H1 (cell line): Measurements from ENCODE around the gene SPOCK1. TPM values are rescaled to one million over a fixed set of nuclear protein-coding genes. Genes with fewer than 3 reads are reported as not detected.

Experiments
- CTCF ChIA-PET: fragments of 300-600 bp; sonication (Branson Sonifier 250); formaldehyde crosslinking; loops from one replicate; lab custom pipeline; 2021; ENCODE audit not compliant: partially characterized antibody; lab: Charles Lee
- POLR2A ChIA-PET: fragments of 300-600 bp; sonication (Branson Sonifier 250); formaldehyde crosslinking; loops from one replicate; lab custom pipeline; 2021; ENCODE audit warnings: inconsistent platforms; ENCODE audit not compliant: partially characterized antibody; lab: Charles Lee
- DNase-seq, 2 experiments: peaks; one replicate each; pipeline versions ENCODE4 v3.0.0 to v3.0.0-alpha.2; 2010 to 2022; ENCODE audit warnings: low spot score in 2 of 2, low read depth in 1 of 2, mixed read lengths in 1 of 2
- FAIRE-seq: peaks from 2 replicates; lab custom pipeline; 2011; peaks lifted over from hg19 to GRCh38; lab: Jason Lieb, UNC
- H2AFZ ChIP-seq: 2 replicates; pipeline ENCODE4 v1.8.1; 2012; ENCODE audit warnings: low read length, inconsistent platforms
- H2AK5ac ChIP-seq: 2 replicates; pipeline ENCODE4 v1.6.1; 2013; ENCODE audit warnings: low read depth, low read length
- H2BK120ac ChIP-seq: replicated peaks from 2 replicates; pipeline ENCODE3; 2013; ENCODE audit warnings: low read depth, low read length, inconsistent platforms
- H2BK12ac ChIP-seq: 2 replicates; pipeline ENCODE4 v1.6.1; 2013; ENCODE audit warnings: low read depth, low read length
- H2BK15ac ChIP-seq: 2 replicates; pipeline ENCODE4 v1.6.1; 2013; ENCODE audit warnings: low read length
- H2BK20ac ChIP-seq: 2 replicates; pipeline ENCODE4 v1.6.1; 2013; ENCODE audit warnings: low read length
- H2BK5ac ChIP-seq: 2 replicates; pipeline ENCODE4 v1.6.1; 2013; ENCODE audit warnings: low read depth, low read length
- H3K14ac ChIP-seq: 2 replicates; pipeline ENCODE4 v1.6.1; 2013; ENCODE audit warnings: inconsistent platforms; ENCODE audit not compliant: insufficient read length
- H3K18ac ChIP-seq: 2 replicates; pipeline ENCODE4 v1.6.1; 2013; ENCODE audit warnings: low read length; ENCODE audit errors: extremely low read depth
- H3K23ac ChIP-seq: 2 replicates; pipeline ENCODE4 v1.6.1; 2013; ENCODE audit warnings: inconsistent platforms; ENCODE audit not compliant: insufficient read length
- H3K23me2 ChIP-seq: 2 replicates; pipeline ENCODE4 v1.6.1; 2013; ENCODE audit warnings: low read depth, low read length
- H3K27ac ChIP-seq: 2 replicates; pipeline ENCODE4 v1.6.1; 2011; ENCODE audit warnings: low read depth, low read length, inconsistent platforms
- H3K27me3 ChIP-seq, 4 experiments: replicated peaks in 1 of 4; 1 replicate in 1 of 4; 2 replicates in 3 of 4; pipeline versions ENCODE4 v1.6.1 to v1.8.1; 2011 to 2013; ENCODE audit warnings: low read length in 3 of 4, mild to moderate bottlenecking in 3 of 4, inconsistent platforms in 2 of 4, mixed read lengths in 2 of 4, moderate library complexity in 1 of 4; ENCODE audit not compliant: control insufficient read depth in 3 of 4, insufficient read depth in 3 of 4; ENCODE audit errors: extremely low read depth in 1 of 4
- H3K36me3 ChIP-seq, 4 experiments: 2 replicates each; pipeline versions ENCODE4 v1.6.1 to v1.8.1; 2011 to 2013; ENCODE audit warnings: mild to moderate bottlenecking in 4 of 4, low read length in 3 of 4, moderate library complexity in 2 of 4, control low read depth in 1 of 4, inconsistent platforms in 1 of 4; ENCODE audit not compliant: insufficient read depth in 4 of 4, control insufficient read depth in 2 of 4
- H3K4ac ChIP-seq: replicated peaks from 2 replicates; pipeline ENCODE3; 2013; ENCODE audit warnings: low read length, low read depth, mixed read lengths, inconsistent platforms; ENCODE audit not compliant: insufficient read length
- H3K4me1 ChIP-seq, 4 experiments: replicated peaks in 1 of 4; 1 replicate in 1 of 4; 2 replicates in 3 of 4; pipeline versions ENCODE4 v1.6.1 to v1.8.1; 2011 to 2013; ENCODE audit warnings: low read length in 3 of 4, inconsistent platforms in 2 of 4, mixed read lengths in 1 of 4; ENCODE audit not compliant: insufficient read depth in 4 of 4, control insufficient read depth in 3 of 4
- H3K4me2 ChIP-seq, 2 experiments: 2 replicates each; pipeline versions ENCODE4 v1.6.1 to v1.8.1; 2011 to 2013; ENCODE audit warnings: low read depth in 2 of 2, low read length in 2 of 2, control low read depth in 1 of 2, inconsistent platforms in 1 of 2, mild to moderate bottlenecking in 1 of 2; ENCODE audit not compliant: insufficient read depth in 1 of 2
- H3K4me3 ChIP-seq, 4 experiments: fragments of 200-600, 300-600 bp in 1 of 4; sonication (generic), shearing (Covaris generic), sonication (Bioruptor Twin) in 1 of 4; 2 replicates each; pipeline versions ENCODE4 v1.5.1 to v1.8.1; 2011 to 2016; ENCODE audit warnings: low read length in 4 of 4, low read depth in 3 of 4, control low read depth in 2 of 4, inconsistent platforms in 2 of 4, mild to moderate bottlenecking in 2 of 4, mixed read lengths in 1 of 4, moderate library complexity in 1 of 4; ENCODE audit not compliant: insufficient read depth in 2 of 4; ENCODE audit errors: extremely low read depth in 1 of 4
- H3K56ac ChIP-seq: replicated peaks from 2 replicates; pipeline ENCODE3; 2013; ENCODE audit warnings: low read depth, mild to moderate bottlenecking, mixed read lengths, low read length, inconsistent platforms; ENCODE audit not compliant: insufficient read length
- H3K79me1 ChIP-seq: 2 replicates; pipeline ENCODE4 v1.6.1; 2013; ENCODE audit warnings: low read depth, low read length, control low read depth
- H3K79me2 ChIP-seq, 2 experiments: 2 replicates each; pipeline versions ENCODE4 v1.6.1 to v1.8.1; 2012 to 2013; ENCODE audit warnings: low read length in 2 of 2, mild to moderate bottlenecking in 2 of 2, inconsistent platforms in 1 of 2; ENCODE audit not compliant: insufficient read depth in 2 of 2, control insufficient read depth in 1 of 2
- H3K9ac ChIP-seq, 4 experiments: replicated peaks in 1 of 4; 1 replicate in 1 of 4; 2 replicates in 3 of 4; pipeline versions ENCODE4 v1.6.1 to v1.8.1; 2011 to 2013; ENCODE audit warnings: low read depth in 3 of 4, low read length in 3 of 4, control low read depth in 2 of 4, mild to moderate bottlenecking in 2 of 4, moderate library complexity in 2 of 4, inconsistent platforms in 1 of 4; ENCODE audit errors: extremely low read depth in 1 of 4
- H3K9me3 ChIP-seq, 2 experiments: 2 replicates each; pipeline versions ENCODE4 v1.6.1 to v1.8.1; 2012 to 2013; ENCODE audit warnings: mild to moderate bottlenecking in 2 of 2, moderate library complexity in 2 of 2, control low read depth in 1 of 2, inconsistent platforms in 1 of 2, low read depth in 1 of 2, low read length in 1 of 2, mixed read lengths in 1 of 2; ENCODE audit not compliant: insufficient read depth in 2 of 2
- H4K20me1 ChIP-seq, 2 experiments: replicated peaks in 1 of 2; 2 replicates each; pipeline versions ENCODE3 to v1.8.1; 2011 to 2013; ENCODE audit warnings: inconsistent platforms in 2 of 2, low read length in 2 of 2, mild to moderate bottlenecking in 1 of 2; ENCODE audit not compliant: insufficient read depth in 2 of 2, control insufficient read depth in 1 of 2
- H4K5ac ChIP-seq: 2 replicates; pipeline ENCODE4 v1.6.1; 2013; ENCODE audit warnings: low read length, low read depth, mixed read lengths, inconsistent platforms; ENCODE audit not compliant: insufficient read length
- H4K8ac ChIP-seq: 2 replicates; pipeline ENCODE4 v1.8.0; 2013; ENCODE audit warnings: mild to moderate bottlenecking, moderate library complexity, low read length, inconsistent platforms; ENCODE audit not compliant: insufficient read depth; ENCODE audit errors: extremely low read depth
- H4K91ac ChIP-seq: replicated peaks from 2 replicates; pipeline ENCODE3; 2013; ENCODE audit warnings: low read length, mixed read lengths, inconsistent platforms; ENCODE audit not compliant: insufficient read length
- CREB1 ChIP-seq: IDR thresholded peaks from 2 replicates; pipeline ENCODE4 v1.6.1; 2012; ENCODE audit warnings: inconsistent platforms
- CTBP2 ChIP-seq: IDR thresholded peaks from 2 replicates; pipeline ENCODE4 v1.7.0; 2011; ENCODE audit warnings: borderline replicate concordance, mild to moderate bottlenecking, moderate library complexity, mixed read lengths, low read length; ENCODE audit not compliant: insufficient read depth, insufficient read length
- JUND ChIP-seq: IDR thresholded peaks from 2 replicates; pipeline ENCODE4 v1.6.1; 2011; ENCODE audit warnings: mild to moderate bottlenecking, improper control_type of control experiment, low read length
- KDM4A ChIP-seq: IDR thresholded peaks from one replicate; pipeline ENCODE4 v1.7.1; 2012; ENCODE audit warnings: low read depth, mild to moderate bottlenecking, moderate library complexity, low read length, inconsistent platforms; ENCODE audit not compliant: severe bottlenecking
- RBBP5 ChIP-seq: IDR thresholded peaks from 2 replicates; pipeline ENCODE4 v1.7.1; 2012; ENCODE audit warnings: low read depth, mild to moderate bottlenecking, inconsistent platforms, low read length, moderate library complexity, borderline replicate concordance
- RNF2 ChIP-seq: fragments of 200-900, 300-1000 bp; sonication (generic); IDR thresholded peaks from 2 replicates; pipeline ENCODE4 v1.7.1; 2016; ENCODE audit warnings: borderline replicate concordance, low read depth, mild to moderate bottlenecking, antibody characterized with exemption, low read length; ENCODE audit not compliant: poor library complexity, severe bottlenecking; ENCODE audit errors: missing control alignments
- RXRA ChIP-seq: IDR thresholded peaks from 2 replicates; pipeline ENCODE4 v1.6.1; 2011; ENCODE audit warnings: low read depth, mild to moderate bottlenecking, low read length, moderate library complexity; ENCODE audit not compliant: insufficient read depth
- SP1 ChIP-seq: IDR thresholded peaks from 2 replicates; pipeline ENCODE4 v1.6.1; 2011; ENCODE audit warnings: low read depth, low read length
- SP4 ChIP-seq: IDR thresholded peaks from 2 replicates; pipeline ENCODE4 v1.6.1; 2012; ENCODE audit warnings: low read length, inconsistent platforms
- SUZ12 ChIP-seq: fragments of 200-600 bp; sonication (generic); IDR thresholded peaks from 2 replicates; pipeline ENCODE4 v1.6.1; 2012; ENCODE audit warnings: mild to moderate bottlenecking, inconsistent platforms, low read length, moderate library complexity, mixed read lengths
- YY1 ChIP-seq: IDR thresholded peaks from 2 replicates; pipeline ENCODE4 v1.6.1; 2011; ENCODE audit warnings: low read depth, mild to moderate bottlenecking, low read length
- WGBS, 2 experiments: shearing (Covaris generic) in 1 of 2; methylation state at CpG; one replicate each; pipeline versions ENCODE4 v1.1.6 to v1.1.7; 2013 to 2015; ENCODE audit warnings: low lambda C conversion rate in 2 of 2, mixed read lengths in 2 of 2, inconsistent platforms in 1 of 2, low coverage in 1 of 2, missing lambda C conversion rate in 1 of 2; ENCODE audit not compliant: insufficient replicate concordance in 2 of 2, insufficient coverage in 1 of 2, insufficient read length in 1 of 2; ENCODE audit errors: extremely low coverage in 1 of 2, missing lambda C conversion rate in 1 of 2; 5-methylcytosine and 5-hydroxymethylcytosine counted together
- polyA plus RNA-seq, 7 experiments: library from polyadenylated mRNA; depleted of rRNA in 3 of 7; stranded (reverse) in 5 of 7; unstranded in 2 of 7; fragments of >200 nt in 5 of 7; fragments of 200-250 nt in 2 of 7; gene quantifications; 1 replicate in 5 of 7; 2 replicates in 1 of 7; 4 replicates in 1 of 7; pipeline versions ENCODE4 v1.2.1 to v1.2.3, GENCODE V29; 2011 to 2013; ENCODE audit warnings: missing spikeins in 2 of 7, mixed read lengths in 2 of 7
- total RNA-seq: library from RNA; stranded (reverse); fragmentation: NEBNext Ultra II Directional; extraction: Animal tissue kit (Norgen Biotek cat#: 25700); gene quantifications from 2 replicates; pipeline ENCODE4 v1.2.1, GENCODE V29; 2021
- TF ChIP-seq, protein P1 (sequence below): IDR thresholded peaks from 2 replicates; pipeline ENCODE4 v1.6.1; 2011; ENCODE audit warnings: low read depth, mild to moderate bottlenecking, low read length; ENCODE audit not compliant: insufficient read depth
- TF ChIP-seq, protein P2 (sequence below): IDR thresholded peaks from 2 replicates; pipeline ENCODE4 v1.6.1; 2012; ENCODE audit warnings: inconsistent platforms

The SPOCK1 gene
- total and polyA plus RNA-seq, 2 of the 8 experiments (the other 6 are each of a cell fraction or from before 2014, with no cell fraction given), result 6.9 to 18.1 TPM

DNA sequence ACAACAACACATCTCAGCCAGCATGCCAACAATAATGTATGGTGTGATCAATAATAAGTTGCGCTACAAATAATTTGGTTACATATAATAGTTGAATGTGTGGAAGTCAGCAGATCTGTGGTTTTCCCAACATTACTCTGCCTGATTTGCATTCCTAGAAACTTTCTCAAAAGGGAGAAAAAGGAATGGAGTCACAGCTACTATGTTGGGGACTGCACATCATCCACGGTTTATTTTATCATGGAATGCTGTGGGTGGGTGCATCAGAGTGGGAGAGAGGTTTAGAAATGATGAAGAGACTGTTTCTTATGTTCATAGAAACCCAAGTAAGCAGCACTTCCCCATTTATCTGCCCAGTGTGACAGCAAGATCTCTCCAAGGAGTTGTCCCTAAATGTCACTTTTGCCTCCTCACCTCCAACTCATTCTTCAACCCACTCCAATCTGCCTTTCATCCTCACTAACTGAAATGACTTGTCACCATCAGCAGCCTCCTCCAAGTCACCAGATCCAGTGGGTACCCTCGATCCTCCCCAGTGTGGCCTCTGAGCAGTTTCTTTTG lies 2.8 kb upstream of the SPOCK1 start:
- no peak overlapping the region for H4K8ac ChIP-seq
- no peak overlapping the region for H3K4ac ChIP-seq
- H3K4me3 ChIP-seq, result no peak overlapping the region
- no peak overlapping the region for H2BK15ac ChIP-seq
- H2BK20ac ChIP-seq, result no peak overlapping the region
- no peak overlapping the region for H4K91ac ChIP-seq
- no peaks in the 10 kb centered on the region for H3K36me3 ChIP-seq
- H2BK120ac ChIP-seq, result no peak overlapping the region
- H4K20me1 ChIP-seq, result peaks cover 0 to 2% of the 10 kb centered on the region in 2 experiments
- no peak overlapping the region for H3K18ac ChIP-seq
- no peak overlapping the region for H4K5ac ChIP-seq
- no peak overlapping the region for H2AK5ac ChIP-seq
- no peak overlapping the region for H2BK12ac ChIP-seq
- H3K23ac ChIP-seq, result no peak overlapping the region
- POLR2A ChIA-PET, result no interaction called here
- peaks cover 11 to 21% (median 17%) of the 10 kb centered on the region in 4 experiments for H3K27me3 ChIP-seq
- FAIRE-seq, result no peak
- H3K9me3 ChIP-seq, result no peaks in the 10 kb centered on the region
- no peak overlapping the region for H3K56ac ChIP-seq
- 87% methylated on average over 3 of the region's 3 CpGs; no CpG with 5 or more reads in 1 of the 2 experiments for WGBS, 2 experiments
- peaks cover 5% of the 10 kb centered on the region; the same call in 1 of the 2 replicates for H3K23me2 ChIP-seq
- no peak overlapping the region for H2BK5ac ChIP-seq
- no peak overlapping the region for H3K14ac ChIP-seq
- no peaks in the 10 kb centered on the region; a peak in 1 of 7 replicates for H3K4me1 ChIP-seq
- DNase-seq, result no peak
- no peaks in the 10 kb centered on the region for H3K79me2 ChIP-seq
- H3K27ac ChIP-seq, result no peak overlapping the region
- CTCF ChIA-PET, result interaction anchor here (1.3 kb wide), 1 partner anchor 181 kb away, joined by 5 read pairs; no protein-coding TSS in a partner anchor
- H3K79me1 ChIP-seq, result no peaks in the 10 kb centered on the region
- H2AFZ ChIP-seq, result no peak overlapping the region
- no peak overlapping the region for H3K9ac ChIP-seq
- no peak overlapping the region for H3K4me2 ChIP-seq
- TF ChIP-seq, protein P1, sequence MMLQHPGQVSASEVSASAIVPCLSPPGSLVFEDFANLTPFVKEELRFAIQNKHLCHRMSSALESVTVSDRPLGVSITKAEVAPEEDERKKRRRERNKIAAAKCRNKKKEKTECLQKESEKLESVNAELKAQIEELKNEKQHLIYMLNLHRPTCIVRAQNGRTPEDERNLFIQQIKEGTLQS, result no peak
- TF ChIP-seq RXRA (no peak), RBBP5 (no peak), SP1 (no peak), JUND (no peak), RNF2 (no peak), CREB1 (no peak), KDM4A (no peak), SP4 (no peak), SUZ12 (no peak), YY1 (no peak), CTBP2 (no peak)
- TF ChIP-seq, protein P2, sequence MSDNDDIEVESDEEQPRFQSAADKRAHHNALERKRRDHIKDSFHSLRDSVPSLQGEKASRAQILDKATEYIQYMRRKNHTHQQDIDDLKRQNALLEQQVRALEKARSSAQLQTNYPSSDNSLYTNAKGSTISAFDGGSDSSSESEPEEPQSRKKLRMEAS, result no peak
